MM.1S (cell line): ENCODE results near the gene RCOR1.

Source experiments
- CTCF ChIP-seq: fragments of 300-600 bp; sonication (generic); IDR thresholded peaks from 2 replicates; pipeline ENCODE4 v1.5.1; 2016; ENCODE audit warnings: antibody characterized with exemption, low read length, mixed read lengths
- EZH2 ChIP-seq: fragments of 300-600 bp; sonication (generic); optimal IDR thresholded peaks from 2 replicates; pipeline ENCODE3; 2017; ENCODE audit warnings: low read depth, mild to moderate bottlenecking, antibody characterized with exemption, low read length, mixed read lengths

- TF ChIP-seq CTCF: no peak
- no peak for TF ChIP-seq EZH2
Observed at GRCh38 chr14:102578821-102579220, 13.6 kb upstream of the RCOR1 start.
